Subcutaneous adipose tissue (tissue), 4 donors: ENCODE data around the gene STARD10. TPM values are rescaled to one million over a fixed set of nuclear protein-coding genes. Genes with fewer than 3 reads are reported as not detected.

Source experiments
- CTCF ChIP-seq: fragments of 450-650 bp; IDR thresholded peaks from one replicate; pipeline ENCODE4 v1.5.1; 2016; ENCODE audit warnings: low read depth, mild to moderate bottlenecking, control low read depth, antibody characterized with exemption, moderate library complexity
- total RNA-seq, 4 donors: library from RNA; depleted of rRNA; stranded (reverse); fragments of >200 nt; gene quantifications; one replicate each; pipeline ENCODE4 v1.1.0, GENCODE V29; 2016

Gene STARD10
- total RNA-seq, 4 donors from 2014 or later: 13.4 to 20.2 (median 14.8) TPM

DNA sequence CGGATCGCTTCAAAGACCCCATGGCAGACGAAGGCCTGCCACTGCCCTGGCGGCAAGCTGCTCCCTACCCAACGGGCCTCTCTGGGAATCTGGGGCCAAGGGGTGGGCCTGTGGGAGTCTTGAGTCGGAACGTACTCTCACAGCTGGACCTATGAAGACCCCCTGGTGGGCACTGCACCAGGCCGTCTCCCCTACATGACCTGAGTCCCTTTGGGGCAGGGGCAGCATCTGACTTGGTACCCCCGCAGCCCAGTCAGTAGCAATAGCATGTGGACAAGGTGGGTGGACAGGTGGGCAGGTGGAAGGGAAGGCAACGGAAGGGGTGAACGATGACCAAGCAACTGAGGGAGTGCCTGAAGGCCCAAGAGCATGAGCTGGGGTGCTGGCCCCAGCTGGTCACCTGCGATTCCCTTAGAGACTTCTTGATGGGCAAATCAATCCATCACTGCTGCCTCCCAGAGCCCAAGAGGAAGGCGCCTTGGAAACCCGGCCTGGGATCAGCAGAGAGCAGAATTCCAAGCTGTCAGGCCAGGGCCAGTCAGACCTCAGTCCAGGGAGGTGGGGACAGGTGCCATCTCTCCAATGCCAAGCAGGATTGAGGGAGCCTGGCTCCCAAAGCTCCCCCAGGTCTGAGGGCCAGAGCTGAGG lies 76.9 kb downstream of the STARD10 start:
- TF ChIP-seq CTCF: no peak

GRCh38 chr11:72716290-72716689 lies 77.6 kb downstream of the STARD10 start:
- TF ChIP-seq CTCF: no peak

DNA sequence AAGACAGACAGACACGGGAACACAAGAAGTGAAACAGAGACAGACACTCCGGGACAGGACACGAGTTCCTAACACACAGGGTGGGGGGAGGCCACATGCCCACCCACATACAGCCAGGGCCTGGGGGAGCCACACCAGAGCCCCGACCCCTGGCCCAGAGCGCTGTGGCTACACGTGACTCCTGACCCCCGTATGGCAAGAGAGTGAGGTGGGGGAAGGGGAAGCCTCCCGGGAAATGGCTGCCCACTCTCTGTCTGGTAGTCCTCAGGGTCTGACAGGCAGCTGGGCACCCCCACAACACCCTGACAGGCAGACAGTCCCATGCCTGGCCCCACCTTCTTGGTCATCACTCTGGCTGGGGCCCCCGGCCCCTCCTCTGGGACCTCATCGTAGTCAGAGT lies 81.0 kb downstream of the STARD10 start:
- no peak for TF ChIP-seq CTCF

- no peak for TF ChIP-seq CTCF
Measured at GRCh38 chr11:72712168-72712751, 81.6 kb downstream of the STARD10 start.

DNA sequence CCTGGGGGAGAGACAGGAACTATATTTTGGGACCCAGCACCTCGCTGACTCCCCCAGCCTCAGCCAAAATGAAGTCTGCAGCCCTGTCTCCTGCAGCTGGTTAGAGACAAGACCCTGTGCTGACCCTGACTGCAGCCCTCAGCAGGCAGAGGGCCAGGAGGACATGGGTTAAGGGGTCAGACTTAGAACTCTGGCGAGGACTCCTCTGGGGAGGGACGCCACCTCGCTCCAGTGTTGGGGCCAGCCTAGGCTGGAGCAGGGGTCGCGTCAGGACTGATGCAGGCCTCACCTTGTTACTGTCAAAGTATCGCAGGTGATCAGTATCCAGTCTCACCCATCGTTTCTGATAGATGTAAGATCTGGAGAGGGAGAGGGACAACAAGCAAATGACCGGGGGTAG lies 82.7 kb downstream of the STARD10 start:
- TF ChIP-seq CTCF: no peak

GRCh38 chr11:72710278-72710677 lies 83.6 kb downstream of the STARD10 start:
- no peak for TF ChIP-seq CTCF

DNA sequence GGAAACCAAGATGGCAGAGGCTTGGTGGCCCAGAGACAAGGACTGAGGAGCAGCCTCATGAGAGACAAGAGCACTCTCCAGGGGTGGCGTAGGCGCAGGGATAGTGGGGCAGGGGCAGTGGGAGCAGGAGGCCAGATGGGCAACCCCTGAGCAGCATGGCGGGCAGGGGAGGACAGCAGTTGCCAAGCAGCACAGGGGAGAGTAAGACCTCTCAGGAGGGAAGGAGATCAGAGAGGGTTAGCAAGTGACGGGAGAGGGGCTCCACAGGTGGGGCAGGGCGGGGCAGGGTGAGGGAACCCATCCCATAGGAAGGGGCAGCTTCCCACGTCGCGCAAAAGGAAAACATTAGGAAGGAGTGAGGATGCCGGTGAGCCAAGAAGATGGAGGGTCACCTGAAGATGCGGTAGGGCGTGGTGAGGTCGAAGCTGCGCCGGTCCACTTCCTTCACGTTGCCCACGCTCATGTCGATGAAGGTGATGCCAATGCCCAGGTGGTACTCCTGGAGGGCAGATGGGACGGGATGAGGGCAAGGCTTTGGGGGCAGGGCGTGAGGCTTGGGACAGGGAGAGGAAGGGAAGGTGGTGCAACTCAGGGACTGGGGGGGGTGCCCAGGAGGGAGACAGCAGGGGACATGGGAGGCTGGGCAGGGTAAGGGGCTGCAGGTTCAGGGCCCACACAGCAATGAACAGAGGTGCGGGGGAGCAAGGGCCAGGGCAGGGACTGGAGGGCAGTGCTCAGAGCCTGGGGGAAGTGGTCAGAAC lies 84.2 kb downstream of the STARD10 start:
- no peak for TF ChIP-seq CTCF
